CD8-positive, alpha-beta memory T cell (primary cell): ENCODE data around the gene RASGRP1. TPM values are rescaled to one million over a fixed set of nuclear protein-coding genes. Genes with fewer than 3 reads are reported as not detected.

Source experiments
- CTCF ChIA-PET: fragments of 350-600 bp; sonication (Branson Sonifier 250); formaldehyde crosslinking; loops from one replicate; lab custom pipeline; 2021; ENCODE audit warnings: antibody characterized with exemption; lab: Charles Lee
- POLR2A ChIA-PET: fragments of 350-600 bp; sonication (Branson Sonifier 250); formaldehyde crosslinking; loops from one replicate; lab custom pipeline; 2021; ENCODE audit warnings: antibody characterized with exemption; lab: Charles Lee
- DNase-seq, 5 donors: peaks; one replicate each; pipeline versions ENCODE4 v3.0.0 to v3.0.0-alpha.2; 2020 to 2022; ENCODE audit warnings: mixed read lengths in 1 of 5
- H3K27ac ChIP-seq: one replicate; pipeline ENCODE4 v1.7.0; 2013; ENCODE audit warnings: low read depth, mild to moderate bottlenecking, low read length, moderate library complexity
- H3K27me3 ChIP-seq: 2 replicates; pipeline ENCODE4 v1.7.0; 2013; ENCODE audit warnings: low read length, mild to moderate bottlenecking; ENCODE audit not compliant: insufficient read depth, poor library complexity, severe bottlenecking
- H3K36me3 ChIP-seq: 2 replicates; pipeline ENCODE4 v1.7.0; 2013; ENCODE audit warnings: mild to moderate bottlenecking, low read length, moderate library complexity; ENCODE audit not compliant: insufficient read depth
- H3K4me1 ChIP-seq: 2 replicates; pipeline ENCODE4 v1.7.0; 2013; ENCODE audit warnings: mild to moderate bottlenecking, low read length, moderate library complexity; ENCODE audit not compliant: insufficient read depth
- H3K4me3 ChIP-seq: 2 replicates; pipeline ENCODE4 v1.7.0; 2013; ENCODE audit warnings: mild to moderate bottlenecking, low read length
- H3K9me3 ChIP-seq: 2 replicates; pipeline ENCODE4 v1.7.0; 2013; ENCODE audit warnings: mild to moderate bottlenecking, low read length
- H3K27ac Mint-ChIP-seq, 8 donors: one replicate each; pipeline ENCODE4 v1.8.0; 2020 to 2021; ENCODE audit warnings: mixed read lengths in 8 of 8, mild to moderate bottlenecking in 6 of 8, inconsistent platforms in 3 of 8, moderate library complexity in 3 of 8
- H3K27me3 Mint-ChIP-seq, 2 donors: one replicate each; pipeline ENCODE4 v1.8.0; 2020 to 2021; ENCODE audit warnings: mixed read lengths in 2 of 2, mild to moderate bottlenecking in 1 of 2, moderate library complexity in 1 of 2
- H3K36me3 Mint-ChIP-seq, 3 donors: one replicate each; pipeline ENCODE4 v1.8.0; 2020 to 2021; ENCODE audit warnings: mixed read lengths in 3 of 3, inconsistent platforms in 1 of 3, mild to moderate bottlenecking in 1 of 3
- H3K4me1 Mint-ChIP-seq, 3 donors: one replicate each; pipeline ENCODE4 v1.8.0; 2020 to 2021; ENCODE audit warnings: mixed read lengths in 3 of 3, inconsistent platforms in 1 of 3, mild to moderate bottlenecking in 1 of 3
- H3K4me3 Mint-ChIP-seq, 7 donors: one replicate each; pipeline ENCODE4 v1.8.0; 2020 to 2021; ENCODE audit warnings: mixed read lengths in 7 of 7, mild to moderate bottlenecking in 6 of 7, moderate library complexity in 4 of 7, inconsistent platforms in 2 of 7
- H3K9me3 Mint-ChIP-seq, 5 donors: one replicate each; pipeline ENCODE4 v1.8.0; 2020 to 2022; ENCODE audit warnings: mixed read lengths in 5 of 5, mild to moderate bottlenecking in 3 of 5, moderate library complexity in 2 of 5, inconsistent platforms in 1 of 5
- polyA plus RNA-seq: library from polyadenylated mRNA; unstranded; fragments of 300-500 nt; fragmentation: Illumina TruSeq; gene quantifications from one replicate; pipeline ENCODE4 v1.2.3, GENCODE V29; 2021
- total RNA-seq, 2 experiments: library from RNA; stranded (reverse); gene quantifications; one replicate each; pipeline ENCODE4 v1.2.3, GENCODE V29; 2021

RASGRP1 gene
- total and polyA plus RNA-seq, 3 experiments from 2014 or later: 64.7 to 90.9 (median 67.9) TPM

- DNase-seq: no peak
- Mint-ChIP-seq H3K9me3 (no peaks in the 10 kb centered on the region), H3K27ac (peak overlapping the region; percentile 80 to 98 (median 89)), H3K36me3 (peaks cover 9 to 96% (median 36%) of the 10 kb centered on the region in 3 donors), H3K27me3 (no peaks in the 10 kb centered on the region), H3K4me3 (peak overlapping the region; percentile 51 to 99 (median 97)), H3K4me1 (peaks cover 93 to 99% (median 95%) of the 10 kb centered on the region in 3 donors)
- H3K27ac ChIP-seq: no peak overlapping the region
- H3K36me3 ChIP-seq: peaks cover 22% of the 10 kb centered on the region
- H3K4me1 ChIP-seq: peaks cover 93% of the 10 kb centered on the region
- H3K9me3 ChIP-seq: no peaks in the 10 kb centered on the region
- peak overlapping the region; percentile 10 for H3K4me3 ChIP-seq
- POLR2A ChIA-PET: no interaction called here
- CTCF ChIA-PET: interaction anchor here (2.1 to 8.4 kb wide), 3 partner anchors 125 to 139 kb away, joined by 7 to 153 read pairs (median 110); no protein-coding TSS in a partner anchor
- no peaks in the 10 kb centered on the region for H3K27me3 ChIP-seq
Observed at GRCh38 chr15:38558372-38559059, 6.1 kb downstream of the RASGRP1 start.

- Mint-ChIP-seq H3K4me3 (peak overlapping the region; percentile 51 to 99 (median 97)), H3K36me3 (peaks cover 9 to 96% (median 38%) of the 10 kb centered on the region in 3 donors), H3K27ac (peak overlapping the region; percentile 80 to 98 (median 89)), H3K9me3 (no peaks in the 10 kb centered on the region), H3K4me1 (peaks cover 97 to 100% (median 100%) of the 10 kb centered on the region in 3 donors), H3K27me3 (no peaks in the 10 kb centered on the region)
- DNase-seq: peak in 1 of 5 donors; percentile 32
- ChIA-PET CTCF (interaction anchor here (1.6 kb wide), 1 partner anchor 126 kb away, joined by 6 read pairs; no protein-coding TSS in a partner anchor), POLR2A (no interaction called here)
- H3K27me3 ChIP-seq: no peaks in the 10 kb centered on the region
- peak overlapping the region; percentile 10 for H3K4me3 ChIP-seq
- peaks cover 99% of the 10 kb centered on the region for H3K4me1 ChIP-seq
- no peaks in the 10 kb centered on the region for H3K9me3 ChIP-seq
- H3K27ac ChIP-seq: no peak overlapping the region
- peaks cover 25% of the 10 kb centered on the region for H3K36me3 ChIP-seq
Observed at GRCh38 chr15:38557921-38558320, 6.7 kb downstream of the RASGRP1 start.

- ChIA-PET CTCF (interaction anchor here (1.2 to 5.7 kb wide), 4 partner anchors 8 to 135 kb away, joined by 3 to 42 read pairs (median 4); partner anchors contain the start of gene RASGRP1), POLR2A (interaction anchor here (0.5 kb wide), 1 partner anchor 13 kb away, joined by 5 read pairs; no protein-coding TSS in a partner anchor)
- Histone ChIP-seq H3K9me3 (no peaks in the 10 kb centered on the region), H3K27me3 (no peaks in the 10 kb centered on the region), H3K27ac (no peak overlapping the region), H3K36me3 (peaks cover 25% of the 10 kb centered on the region), H3K4me1 (peaks cover 98% of the 10 kb centered on the region), H3K4me3 (peak overlapping the region; percentile 2)
- H3K4me1 Mint-ChIP-seq: peaks cover 94 to 100% (median 100%) of the 10 kb centered on the region in 3 donors
- H3K9me3 Mint-ChIP-seq: no peaks in the 10 kb centered on the region
- no peaks in the 10 kb centered on the region for H3K27me3 Mint-ChIP-seq
- H3K4me3 Mint-ChIP-seq: peak overlapping the region; percentile 51 to 99 (median 75)
- H3K36me3 Mint-ChIP-seq: peaks cover 9 to 92% (median 37%) of the 10 kb centered on the region in 3 donors
- DNase-seq: no peak
- peak overlapping the region; percentile 72 to 98 (median 89) for H3K27ac Mint-ChIP-seq
Observed at GRCh38 chr15:38555686-38556334, 8.8 kb downstream of the RASGRP1 start.

DNA sequence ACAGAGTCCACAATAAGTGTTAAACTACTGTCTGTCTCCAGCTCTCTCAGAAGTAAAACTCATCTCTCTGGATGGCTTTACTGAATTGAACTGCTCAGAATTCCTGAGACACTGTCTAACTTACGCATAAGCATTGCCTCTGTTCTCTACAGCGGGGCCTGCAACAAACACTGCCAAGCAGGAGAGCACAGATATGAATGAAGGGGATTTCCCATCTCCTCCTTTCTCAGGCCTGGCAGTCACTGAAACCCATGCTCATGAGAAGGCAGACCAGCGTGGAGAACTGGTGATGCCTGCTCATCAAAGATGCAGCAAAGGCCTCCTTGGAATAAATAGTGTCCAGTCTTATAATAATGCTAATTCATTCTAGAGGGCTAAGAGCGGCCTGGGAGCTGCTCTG is 10.3 kb downstream of the RASGRP1 start:
- Histone ChIP-seq H3K27ac (no peak overlapping the region), H3K4me3 (no peak overlapping the region), H3K27me3 (no peaks in the 10 kb centered on the region), H3K4me1 (peaks cover 95% of the 10 kb centered on the region), H3K36me3 (peaks cover 20% of the 10 kb centered on the region), H3K9me3 (no peaks in the 10 kb centered on the region)
- POLR2A ChIA-PET: interaction anchor here (0.6 to 0.8 kb wide), 2 partner anchors 103 to 130 kb away, joined by 3 read pairs; no protein-coding TSS in a partner anchor
- Mint-ChIP-seq H3K9me3 (no peaks in the 10 kb centered on the region), H3K36me3 (peaks cover 8 to 86% (median 31%) of the 10 kb centered on the region in 3 donors), H3K4me1 (peaks cover 88 to 100% (median 95%) of the 10 kb centered on the region in 3 donors), H3K27me3 (no peaks in the 10 kb centered on the region), H3K4me3 (peak overlapping the region in 6 of 7 donors; percentile 18 to 99 (median 74)), H3K27ac (peak overlapping the region; percentile 80 to 98 (median 91))
- CTCF ChIA-PET: interaction anchor here (1.1 to 5.7 kb wide), 7 partner anchors 10 to 135 kb away, joined by 3 to 42 read pairs (median 5); partner anchors contain the start of gene RASGRP1
- no peak for DNase-seq

DNA sequence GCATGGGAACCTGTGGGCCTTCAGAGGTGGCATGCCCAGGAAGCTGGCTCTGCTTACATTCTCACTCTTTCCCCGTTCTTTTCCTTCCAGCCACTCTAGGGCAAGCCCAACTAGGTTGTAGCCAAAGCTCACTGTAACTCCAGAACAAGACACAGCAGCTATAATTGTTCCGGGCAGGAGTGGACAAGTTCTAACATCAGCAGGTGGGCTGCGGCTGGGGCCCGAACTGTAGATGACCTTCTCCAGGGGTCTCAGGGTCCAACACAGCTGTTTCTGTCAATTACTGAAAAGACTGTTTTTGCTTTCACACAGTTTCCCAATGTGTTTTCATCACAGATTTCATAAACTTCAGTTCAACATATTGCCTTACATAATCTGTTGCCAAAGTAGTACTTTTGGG is 11.5 kb downstream of the RASGRP1 start:
- no peaks in the 10 kb centered on the region for H3K27me3 Mint-ChIP-seq
- Histone ChIP-seq H3K27me3 (no peaks in the 10 kb centered on the region), H3K9me3 (no peaks in the 10 kb centered on the region), H3K27ac (no peak overlapping the region), H3K36me3 (peaks cover 12% of the 10 kb centered on the region), H3K4me1 (peaks cover 95% of the 10 kb centered on the region), H3K4me3 (no peak overlapping the region)
- H3K9me3 Mint-ChIP-seq: no peaks in the 10 kb centered on the region
- DNase-seq: no peak
- peak overlapping the region; percentile 80 to 98 (median 86) for H3K27ac Mint-ChIP-seq
- H3K4me3 Mint-ChIP-seq: peak overlapping the region; percentile 6 to 96 (median 75)
- H3K36me3 Mint-ChIP-seq: peaks cover 5 to 86% (median 27%) of the 10 kb centered on the region in 3 donors
- H3K4me1 Mint-ChIP-seq: peaks cover 84 to 100% (median 95%) of the 10 kb centered on the region in 3 donors
- CTCF ChIA-PET: interaction anchor here (1.1 to 5.7 kb wide), 6 partner anchors 11 to 147 kb away, joined by 3 to 42 read pairs (median 5); partner anchors contain the start of gene RASGRP1
- POLR2A ChIA-PET: no interaction called here

GRCh38 chr15:38551720-38552648 is 12.6 kb downstream of the RASGRP1 start:
- H3K4me1 Mint-ChIP-seq: peaks cover 83 to 100% (median 95%) of the 10 kb centered on the region in 3 donors
- no peak for DNase-seq
- peaks cover 95% of the 10 kb centered on the region for H3K4me1 ChIP-seq
- H3K27ac Mint-ChIP-seq: peak overlapping the region; percentile 66 to 93 (median 84)
- H3K4me3 Mint-ChIP-seq: peak overlapping the region; percentile 61 to 80 (median 76)
- no peaks in the 10 kb centered on the region for H3K9me3 Mint-ChIP-seq
- ChIA-PET POLR2A (interaction anchor here (0.7 to 1.2 kb wide), 2 partner anchors 19 to 300 kb away, joined by 3 read pairs; no protein-coding TSS in a partner anchor), CTCF (interaction anchor here (1.4 to 5.7 kb wide), 5 partner anchors 12 to 148 kb away, joined by 3 to 42 read pairs (median 6); partner anchors contain the start of gene RASGRP1)
- H3K27ac ChIP-seq: no peak overlapping the region
- H3K27me3 ChIP-seq: no peaks in the 10 kb centered on the region
- peaks cover 5 to 87% (median 21%) of the 10 kb centered on the region in 3 donors for H3K36me3 Mint-ChIP-seq
- H3K27me3 Mint-ChIP-seq: no peaks in the 10 kb centered on the region
- peaks cover 9% of the 10 kb centered on the region for H3K36me3 ChIP-seq
- no peaks in the 10 kb centered on the region for H3K9me3 ChIP-seq
- no peak overlapping the region for H3K4me3 ChIP-seq

DNA sequence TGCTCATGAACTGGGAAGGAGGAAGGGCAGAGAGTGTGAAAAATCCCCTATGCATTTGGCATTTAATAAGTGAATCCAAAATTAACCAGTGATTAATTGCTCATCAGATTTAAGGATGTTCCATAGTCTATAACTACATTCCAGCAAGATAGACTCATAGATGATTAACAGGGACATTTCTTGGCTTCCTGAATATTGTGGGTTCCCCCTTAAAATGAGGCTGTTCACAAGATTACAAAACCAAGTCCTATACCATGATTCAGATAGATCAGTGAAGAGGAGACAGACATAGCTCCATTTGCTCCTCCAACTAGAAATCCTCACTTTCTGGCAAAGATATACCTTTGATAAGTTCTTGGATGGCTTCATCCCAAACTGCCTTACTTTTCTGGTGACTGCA is 15.4 kb downstream of the RASGRP1 start:
- peaks cover 0 to 1% (median 0%) of the 10 kb centered on the region in 5 donors for H3K9me3 Mint-ChIP-seq
- H3K4me3 Mint-ChIP-seq: peak overlapping the region in 2 of 7 donors; percentile 9 to 30
- ChIA-PET POLR2A (interaction anchor here (1.0 kb wide), 1 partner anchor 15 kb away, joined by 3 read pairs; no protein-coding TSS in a partner anchor), CTCF (no interaction called here)
- H3K4me1 ChIP-seq: peaks cover 91% of the 10 kb centered on the region
- no peaks in the 10 kb centered on the region for H3K9me3 ChIP-seq
- no peak overlapping the region for H3K27ac ChIP-seq
- H3K27me3 ChIP-seq: no peaks in the 10 kb centered on the region
- H3K36me3 Mint-ChIP-seq: peaks cover 5 to 81% (median 23%) of the 10 kb centered on the region in 3 donors
- peaks cover 79 to 99% (median 94%) of the 10 kb centered on the region in 3 donors for H3K4me1 Mint-ChIP-seq
- DNase-seq: no peak
- no peak overlapping the region for H3K4me3 ChIP-seq
- no peaks in the 10 kb centered on the region for H3K27me3 Mint-ChIP-seq
- peak overlapping the region; percentile 6 to 97 (median 66) for H3K27ac Mint-ChIP-seq
- H3K36me3 ChIP-seq: peaks cover 7% of the 10 kb centered on the region
